ENCODE data around the gene PHF24.

The PHF24 gene

DNA sequence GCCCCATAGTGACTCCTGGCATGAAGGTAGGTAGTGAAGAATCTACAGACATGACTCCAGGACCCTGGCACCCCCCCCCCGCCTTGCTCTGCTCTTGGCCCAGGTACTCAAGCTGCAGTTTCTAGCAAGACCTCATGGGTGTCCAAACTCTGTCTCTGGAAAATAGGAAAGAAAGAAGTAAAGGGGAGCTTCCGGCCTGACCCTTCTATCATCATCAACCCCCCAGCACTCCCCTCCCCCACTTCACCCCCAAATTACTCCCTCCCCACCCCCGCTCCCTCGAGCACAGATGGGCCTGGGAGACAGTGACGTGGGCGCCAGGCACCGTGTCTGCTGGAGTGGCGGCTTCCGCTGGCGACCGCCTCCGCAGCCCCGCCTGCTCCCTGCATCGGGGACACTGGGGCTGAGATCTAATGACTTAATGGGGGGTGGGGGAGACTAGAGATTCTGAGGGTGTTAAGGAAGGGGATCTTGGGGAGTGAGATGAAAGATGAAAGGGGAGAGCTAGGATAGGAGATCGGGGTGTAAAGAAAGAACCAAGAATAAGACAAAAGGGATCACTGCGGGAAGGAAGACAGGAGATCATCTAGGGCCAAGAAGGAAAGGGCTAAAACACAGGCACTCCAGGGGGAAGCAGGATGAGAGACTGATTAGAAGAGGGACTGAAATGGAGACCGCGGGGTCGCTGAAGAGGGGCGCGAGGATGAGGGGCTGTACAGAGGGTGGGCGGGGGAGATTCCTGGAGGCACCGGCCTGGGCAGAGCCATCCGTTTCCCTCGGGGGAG, 30.3 kb downstream of the PHF24 start:
- no peaks in the 10 kb centered on the region for H3K36me3 ChIP-seq (ENCODE audit: insufficient read depth, low read length)
- peak overlapping the region; percentile 84 for H2AFZ ChIP-seq (ENCODE audit: low read length)
- H3F3A ChIP-seq (ENCODE audit: low read depth): no peaks in the 10 kb centered on the region
- TF ChIP-seq EZH2phosphoT487 (IDR thresholded peaks at IDR 0.05; ENCODE audit: borderline replicate concordance): no peak
- TF ChIP-seq, protein P1, sequence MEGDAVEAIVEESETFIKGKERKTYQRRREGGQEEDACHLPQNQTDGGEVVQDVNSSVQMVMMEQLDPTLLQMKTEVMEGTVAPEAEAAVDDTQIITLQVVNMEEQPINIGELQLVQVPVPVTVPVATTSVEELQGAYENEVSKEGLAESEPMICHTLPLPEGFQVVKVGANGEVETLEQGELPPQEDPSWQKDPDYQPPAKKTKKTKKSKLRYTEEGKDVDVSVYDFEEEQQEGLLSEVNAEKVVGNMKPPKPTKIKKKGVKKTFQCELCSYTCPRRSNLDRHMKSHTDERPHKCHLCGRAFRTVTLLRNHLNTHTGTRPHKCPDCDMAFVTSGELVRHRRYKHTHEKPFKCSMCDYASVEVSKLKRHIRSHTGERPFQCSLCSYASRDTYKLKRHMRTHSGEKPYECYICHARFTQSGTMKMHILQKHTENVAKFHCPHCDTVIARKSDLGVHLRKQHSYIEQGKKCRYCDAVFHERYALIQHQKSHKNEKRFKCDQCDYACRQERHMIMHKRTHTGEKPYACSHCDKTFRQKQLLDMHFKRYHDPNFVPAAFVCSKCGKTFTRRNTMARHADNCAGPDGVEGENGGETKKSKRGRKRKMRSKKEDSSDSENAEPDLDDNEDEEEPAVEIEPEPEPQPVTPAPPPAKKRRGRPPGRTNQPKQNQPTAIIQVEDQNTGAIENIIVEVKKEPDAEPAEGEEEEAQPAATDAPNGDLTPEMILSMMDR (conservative IDR thresholded peaks at IDR 0.05; ENCODE audit: low read length): no peak; the same call in 1 of the 2 replicates
- H3K4me3 ChIP-seq (ENCODE audit: low read length, poor library complexity, severe bottlenecking): peak overlapping the region; percentile 82
- peak overlapping the region; percentile 92 for H3K9ac ChIP-seq (ENCODE audit: low read depth, low read length, poor library complexity, severe bottlenecking)
- peaks cover 7% of the 10 kb centered on the region; the same call in 1 of the 2 replicates for H3K79me2 ChIP-seq (ENCODE audit: insufficient read depth, low read length)
- no peaks in the 10 kb centered on the region for H3K27me3 ChIP-seq (ENCODE audit: insufficient read depth, low read length, poor library complexity, severe bottlenecking)
- H4K20me1 ChIP-seq (ENCODE audit: insufficient read depth, low read length, poor library complexity, severe bottlenecking): no peaks in the 10 kb centered on the region
- H3K4me1 ChIP-seq (ENCODE audit: insufficient read depth, low read length, poor library complexity, severe bottlenecking): peaks cover 53% of the 10 kb centered on the region
- H3K9me3 ChIP-seq (ENCODE audit: insufficient read depth, low read depth, low read length): no peaks in the 10 kb centered on the region
- no peaks in the 10 kb centered on the region for H3K9me2 ChIP-seq (replicated peaks; ENCODE audit: low read depth, low read length)
- peak overlapping the region; percentile 84 for H3K4me2 ChIP-seq (ENCODE audit: low read depth, low read length, poor library complexity, severe bottlenecking)

DNA sequence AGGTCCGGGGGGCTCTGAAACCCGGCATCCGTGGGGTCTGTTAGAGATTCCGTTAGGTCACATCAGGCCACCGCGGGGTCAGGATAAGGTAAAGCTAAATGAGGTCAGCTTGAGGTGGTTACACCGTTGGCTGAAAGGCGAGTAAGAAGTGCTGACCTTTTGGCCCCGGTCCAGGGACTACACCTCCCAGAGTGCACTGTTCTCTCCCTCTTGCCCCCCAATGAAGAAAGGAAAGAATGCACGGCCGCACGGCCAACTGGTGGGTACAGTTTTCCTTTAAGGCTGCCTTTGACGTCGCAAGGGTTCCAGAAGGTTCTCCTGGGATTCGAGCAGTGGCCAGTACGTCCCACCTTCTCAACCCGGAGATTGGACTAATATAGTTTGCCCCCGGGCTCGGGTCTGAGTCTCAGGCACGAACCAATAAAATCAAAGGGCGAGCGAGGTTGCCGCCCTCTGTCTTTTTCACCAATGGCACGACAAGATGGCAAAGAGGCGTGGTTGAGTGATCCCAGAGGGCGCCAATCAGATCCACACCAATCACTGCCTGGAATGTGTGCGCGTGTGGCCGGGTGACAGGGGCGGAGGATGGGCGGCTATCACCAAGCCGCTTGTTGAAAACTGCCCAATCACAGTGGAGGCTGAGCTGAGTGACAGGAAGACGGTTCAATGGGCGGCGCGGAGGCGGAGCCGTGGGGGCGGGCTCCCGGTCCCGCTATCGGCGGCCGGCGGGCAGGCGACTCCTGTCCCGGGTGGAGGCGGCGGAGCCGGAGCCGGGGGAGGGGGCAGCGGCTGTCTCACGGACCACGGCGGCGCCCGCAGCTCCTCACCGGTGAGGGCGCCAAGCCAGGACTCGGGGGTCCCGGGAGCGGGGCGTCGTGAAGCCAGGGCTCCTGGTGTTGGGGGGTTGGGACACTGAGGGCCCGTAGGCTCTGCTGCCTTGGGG, 31.2 kb downstream of the PHF24 start, which contains the start of gene DNAJB5:
Gene DNAJB5 (plus strand): TSS at position 743 of the 943 bp plus-strand sequence. CDS start 886 bp downstream, outside the sequence.
- no peaks in the 10 kb centered on the region for H3K27me3 ChIP-seq (ENCODE audit: insufficient read depth, low read length, poor library complexity, severe bottlenecking)
- peak within 1 kb of the TSS; percentile 86 for H3K4me2 ChIP-seq (ENCODE audit: low read depth, low read length, poor library complexity, severe bottlenecking)
- no peaks in the 10 kb centered on the region for H3K9me2 ChIP-seq (replicated peaks; ENCODE audit: low read depth, low read length)
- peak within 1 kb of the TSS; percentile 92 for H3K9ac ChIP-seq (ENCODE audit: low read depth, low read length, poor library complexity, severe bottlenecking)
- H4K20me1 ChIP-seq (ENCODE audit: insufficient read depth, low read length, poor library complexity, severe bottlenecking): no peaks in the 10 kb centered on the region
- H2AFZ ChIP-seq (ENCODE audit: low read length): peak within 1 kb of the TSS; percentile 84
- H3K36me3 ChIP-seq (ENCODE audit: insufficient read depth, low read length): no peaks in the 10 kb centered on the region
- peaks cover 7% of the 10 kb centered on the region; the same call in 1 of the 2 replicates for H3K79me2 ChIP-seq (ENCODE audit: insufficient read depth, low read length)
- peak within 1 kb of the TSS; percentile 82 for H3K4me3 ChIP-seq (ENCODE audit: low read length, poor library complexity, severe bottlenecking)
- no peaks in the 10 kb centered on the region for H3K9me3 ChIP-seq (ENCODE audit: insufficient read depth, low read depth, low read length)
- H3F3A ChIP-seq (ENCODE audit: low read depth): no peaks in the 10 kb centered on the region
- TF ChIP-seq EZH2phosphoT487 (IDR thresholded peaks at IDR 0.05; ENCODE audit: borderline replicate concordance): no peak
- TF ChIP-seq, protein P1 (conservative IDR thresholded peaks at IDR 0.05; ENCODE audit: low read length): no peak
- H3K4me1 ChIP-seq (ENCODE audit: insufficient read depth, low read length, poor library complexity, severe bottlenecking): peaks cover 56% of the 10 kb centered on the region

DNA sequence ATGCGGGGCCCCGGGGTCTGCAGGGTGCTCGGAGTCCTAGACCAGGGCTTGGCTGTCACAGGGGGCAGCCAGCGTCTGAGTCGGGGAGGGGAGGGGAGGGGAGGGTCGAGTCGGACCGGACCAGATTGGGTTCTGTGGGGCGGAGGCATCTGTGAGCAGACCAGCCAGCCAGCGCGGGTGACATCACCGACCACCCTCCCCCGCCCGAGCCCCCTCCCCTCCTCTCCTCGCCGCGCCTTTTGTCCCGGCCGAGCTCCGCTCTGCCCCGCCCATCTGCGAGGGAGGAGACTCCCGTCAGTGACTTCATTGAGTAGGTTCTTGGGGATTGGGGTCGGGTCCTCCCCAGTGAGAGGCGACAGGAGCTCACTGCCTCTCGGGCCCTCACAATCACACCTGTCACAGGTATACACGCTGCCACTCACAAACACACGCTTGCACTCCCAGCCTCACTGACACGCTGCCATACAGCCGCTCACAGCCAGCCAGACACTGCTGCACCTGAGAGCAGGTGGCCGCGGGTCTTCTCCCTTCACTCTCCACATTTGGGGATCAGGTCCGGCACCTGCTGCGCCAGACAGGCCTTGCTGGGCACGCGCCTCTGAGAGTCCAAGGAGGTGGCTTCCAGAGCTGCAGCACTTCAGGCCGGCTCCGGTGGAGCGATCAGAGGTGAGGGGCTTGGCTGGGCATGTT, 32.0 kb downstream of the PHF24 start:
- peak overlapping the region; percentile 86 for H3K4me2 ChIP-seq (ENCODE audit: low read depth, low read length, poor library complexity, severe bottlenecking)
- no peaks in the 10 kb centered on the region for H3K36me3 ChIP-seq (ENCODE audit: insufficient read depth, low read length)
- no peaks in the 10 kb centered on the region for H3K27me3 ChIP-seq (ENCODE audit: insufficient read depth, low read length, poor library complexity, severe bottlenecking)
- H3K4me1 ChIP-seq (ENCODE audit: insufficient read depth, low read length, poor library complexity, severe bottlenecking): peaks cover 64% of the 10 kb centered on the region
- no peaks in the 10 kb centered on the region for H4K20me1 ChIP-seq (ENCODE audit: insufficient read depth, low read length, poor library complexity, severe bottlenecking)
- H3F3A ChIP-seq (ENCODE audit: low read depth): no peaks in the 10 kb centered on the region
- H3K79me2 ChIP-seq (ENCODE audit: insufficient read depth, low read length): peaks cover 7% of the 10 kb centered on the region; the same call in 1 of the 2 replicates
- H3K4me3 ChIP-seq (ENCODE audit: low read length, poor library complexity, severe bottlenecking): peak overlapping the region; percentile 82
- TF ChIP-seq, protein P1 (conservative IDR thresholded peaks at IDR 0.05; ENCODE audit: low read length): no peak
- no peak for TF ChIP-seq EZH2phosphoT487 (IDR thresholded peaks at IDR 0.05; ENCODE audit: borderline replicate concordance)
- peak overlapping the region; percentile 79 for H2AFZ ChIP-seq (ENCODE audit: low read length)
- H3K9me3 ChIP-seq (ENCODE audit: insufficient read depth, low read depth, low read length): no peaks in the 10 kb centered on the region
- H3K9me2 ChIP-seq (replicated peaks; ENCODE audit: low read depth, low read length): no peaks in the 10 kb centered on the region
- peak overlapping the region; percentile 79 for H3K9ac ChIP-seq (ENCODE audit: low read depth, low read length, poor library complexity, severe bottlenecking)
